ENCODE data around the gene EXOC4.
"Not testable (repeated sequence)": the region's sequence is repeated elsewhere in the genome, so short reads cannot be mapped to it uniquely, and the experiment has no call there.

EXOC4 gene

GRCh38 chr7:134068670-134069069 is 815.8 kb downstream of the EXOC4 start:
- intact Hi-C loops (cut with DNase I): no loop called here
- DNase-seq: no peak

GRCh38 chr7:134069187-134069586 is 816.3 kb downstream of the EXOC4 start:
- intact Hi-C loops (cut with DNase I): no loop called here
- DNase-seq: no peak

DNA sequence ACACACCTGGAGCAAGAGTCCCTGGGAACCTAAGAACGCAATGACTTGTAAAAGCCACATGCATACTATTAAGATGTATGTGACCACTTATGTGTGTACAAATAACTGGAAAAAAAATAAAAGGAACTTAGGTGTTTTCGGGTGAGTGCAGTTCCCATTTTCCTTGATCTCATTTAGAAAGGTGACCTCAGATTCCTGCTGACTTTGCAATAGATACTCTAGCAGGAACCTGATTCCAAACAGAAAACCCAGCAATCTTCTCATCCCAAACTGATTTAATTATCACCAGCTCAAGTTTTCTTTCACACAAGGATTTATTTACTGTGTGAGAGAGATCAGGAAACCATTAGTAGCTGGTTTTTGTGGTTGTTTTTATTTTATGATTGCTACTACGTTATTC is 817.8 kb downstream of the EXOC4 start:
- DNase-seq: no peak
- intact Hi-C loops (cut with DNase I): no loop called here

- no peak for DNase-seq
- intact Hi-C loops (cut with DNase I): no loop called here
These were observed 818.8 kb downstream of the EXOC4 start for GRCh38 chr7:134071355-134072331.

DNA sequence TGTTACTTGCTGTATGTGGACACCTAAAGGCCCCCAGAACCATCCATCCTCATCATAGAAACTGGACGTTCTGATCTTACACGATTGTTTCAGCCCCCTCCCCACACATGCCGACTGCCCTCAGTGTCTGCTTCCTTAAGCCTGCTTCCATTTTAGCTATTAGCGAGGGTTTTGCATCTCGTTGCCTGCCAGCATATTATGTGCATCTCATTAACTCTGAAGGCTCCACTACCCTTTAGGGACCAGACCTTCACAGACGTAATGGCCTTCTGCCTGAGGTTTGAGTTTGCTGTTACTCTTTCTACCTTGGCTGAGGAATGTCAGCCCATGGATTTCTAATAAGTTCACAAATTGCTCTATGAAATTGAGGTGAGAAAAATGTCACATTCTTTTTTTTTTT is 820.4 kb downstream of the EXOC4 start:
- no peak for DNase-seq
- intact Hi-C loops (cut with DNase I): no loop called here

DNA sequence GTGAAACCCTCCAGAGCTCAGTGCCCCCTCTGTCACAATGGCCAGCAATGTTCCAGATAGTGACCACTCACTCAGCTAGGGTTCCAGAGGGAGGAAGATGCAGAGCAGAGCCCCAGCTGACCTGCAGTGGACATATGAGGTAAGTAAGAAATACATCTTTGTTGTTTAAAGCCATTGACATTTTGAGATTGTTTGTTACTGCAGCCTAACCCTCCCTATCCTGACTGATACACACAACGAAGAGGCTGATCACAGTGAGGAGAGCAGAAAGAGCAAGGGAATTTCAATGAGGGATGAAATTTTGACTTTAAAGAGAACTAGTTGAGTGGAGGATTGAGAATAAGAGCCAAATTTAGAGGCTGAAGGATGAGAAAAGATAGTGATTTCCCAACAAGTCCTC is 822.9 kb downstream of the EXOC4 start:
- no peak for DNase-seq
- intact Hi-C loops (cut with DNase I): no loop called here

GRCh38 chr7:134077560-134077959 is 824.7 kb downstream of the EXOC4 start:
- DNase-seq; intact Hi-C loops (cut with DNase I): not testable (repeated sequence)

DNA sequence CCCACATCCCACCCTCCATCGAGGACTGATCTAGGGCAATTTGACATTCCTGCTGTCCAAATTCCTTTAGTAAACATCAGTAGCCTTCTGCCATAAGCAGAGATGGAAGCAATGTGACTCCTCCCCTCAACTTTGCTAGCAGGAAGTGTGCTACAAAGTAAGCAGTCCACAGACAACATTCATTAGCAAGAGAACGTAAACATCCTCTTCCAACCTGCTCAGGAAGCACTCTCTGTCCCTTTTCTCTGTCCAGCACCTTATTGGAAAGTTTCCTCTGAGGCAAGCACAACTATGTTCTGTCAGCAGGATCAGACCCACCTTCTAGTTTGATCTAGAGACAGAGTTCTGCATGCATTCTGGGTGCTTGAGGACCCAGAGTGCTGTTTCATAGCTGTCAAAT is 826.1 kb downstream of the EXOC4 start:
- DNase-seq: no peak
- intact Hi-C loops (cut with DNase I): no loop called here

GRCh38 chr7:134081695-134082094 is 828.8 kb downstream of the EXOC4 start:
- intact Hi-C loops (cut with DNase I): no loop called here
- DNase-seq: no peak

GRCh38 chr7:134083766-134084487 is 831.0 kb downstream of the EXOC4 start:
- DNase-seq: no peak
- intact Hi-C loops (cut with DNase I): no loop called here

GRCh38 chr7:134084488-134085144 is 831.7 kb downstream of the EXOC4 start:
- DNase-seq: no peak
- intact Hi-C loops (cut with DNase I): no loop called here

- intact Hi-C loops (cut with DNase I): no loop called here
- DNase-seq: no peak
These were observed 832.4 kb downstream of the EXOC4 start for GRCh38 chr7:134085311-134085710.

GRCh38 chr7:134086998-134087735 is 834.3 kb downstream of the EXOC4 start:
- DNase-seq: no peak
- intact Hi-C loops (cut with DNase I): no loop called here

DNA sequence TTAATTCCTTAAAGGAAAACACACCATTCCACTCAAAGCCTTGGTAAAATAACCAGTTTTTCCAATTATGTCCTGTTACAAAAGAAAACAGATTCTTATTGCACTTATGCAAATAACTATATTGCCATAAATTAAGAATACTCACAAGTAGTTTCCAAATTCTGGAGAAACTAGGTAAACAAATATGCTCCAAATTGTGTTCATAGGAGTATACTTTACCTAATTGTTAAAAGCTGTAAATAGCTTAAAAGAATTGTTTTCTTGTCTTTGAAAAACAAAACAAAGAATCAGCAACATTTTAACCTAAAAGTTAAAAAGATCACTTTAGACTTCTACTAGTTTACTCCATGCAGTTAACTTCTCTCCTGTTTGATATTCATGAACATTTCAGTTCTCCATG is 835.3 kb downstream of the EXOC4 start:
- DNase-seq: no peak
- intact Hi-C loops (cut with DNase I): no loop called here

- DNase-seq: no peak
- intact Hi-C loops (cut with DNase I): no loop called here
These were observed 836.6 kb downstream of the EXOC4 start for GRCh38 chr7:134089446-134089845.

DNA sequence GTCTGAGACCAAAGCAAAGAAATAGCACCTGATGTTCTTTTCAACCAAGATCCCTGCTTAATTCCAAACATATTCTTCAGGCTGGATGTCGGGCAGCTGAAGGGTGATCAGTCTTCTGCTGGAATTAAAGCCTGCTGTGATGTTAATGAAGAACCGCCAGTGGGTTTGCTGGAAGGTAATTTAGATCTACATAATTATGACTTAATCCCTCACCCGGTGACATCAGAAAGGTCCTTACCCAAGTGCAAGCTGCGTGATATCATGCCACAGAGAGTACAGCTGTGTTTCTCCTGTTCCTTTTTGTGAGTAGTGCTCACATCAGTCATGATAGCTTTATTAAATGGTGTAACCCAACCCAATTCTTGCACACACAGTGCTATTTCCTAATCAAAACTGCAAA is 845.2 kb downstream of the EXOC4 start:
- intact Hi-C loops (cut with DNase I): no loop called here
- no peak for DNase-seq

DNA sequence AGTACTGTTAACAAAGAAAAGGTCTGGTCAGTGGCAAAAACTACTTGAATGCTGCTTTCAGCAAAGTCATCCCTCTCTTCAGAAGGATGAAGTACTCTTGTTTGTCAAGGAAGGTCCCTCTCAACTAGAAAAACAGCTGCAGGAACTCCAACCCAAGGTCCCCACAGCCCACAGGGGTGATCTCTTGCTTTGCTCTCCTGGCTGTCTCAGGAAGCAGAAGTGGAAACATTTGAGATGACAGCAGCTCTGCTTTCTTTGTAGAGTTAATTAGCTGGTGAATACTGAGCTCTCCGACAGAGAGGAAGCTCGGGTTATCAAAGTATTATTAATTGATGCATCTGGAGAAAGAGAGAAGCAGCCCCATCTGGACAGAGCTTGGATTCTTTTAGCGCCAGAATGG is 848.8 kb downstream of the EXOC4 start:
- DNase-seq: no peak
- intact Hi-C loops (cut with DNase I): no loop called here

DNA sequence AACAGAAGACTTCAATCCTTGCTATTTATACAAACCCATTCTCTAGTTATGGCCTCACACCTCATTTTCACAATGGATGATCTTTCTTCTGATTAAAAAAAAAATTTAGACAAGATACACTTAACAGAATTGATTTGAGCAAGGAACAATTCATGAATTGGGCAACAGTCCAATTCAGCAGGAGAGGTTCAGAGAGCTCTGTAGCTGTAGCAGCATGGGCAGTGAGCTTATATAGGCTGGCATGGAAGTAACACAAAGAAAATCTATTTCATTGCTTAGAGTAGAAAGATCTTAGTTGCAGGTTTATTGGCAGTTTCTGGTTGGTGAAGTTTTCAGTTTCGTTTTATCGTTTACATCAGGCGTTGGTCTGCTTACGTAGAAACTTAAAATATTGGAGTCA is 851.3 kb downstream of the EXOC4 start:
- no peak for DNase-seq
- intact Hi-C loops (cut with DNase I): no loop called here

DNA sequence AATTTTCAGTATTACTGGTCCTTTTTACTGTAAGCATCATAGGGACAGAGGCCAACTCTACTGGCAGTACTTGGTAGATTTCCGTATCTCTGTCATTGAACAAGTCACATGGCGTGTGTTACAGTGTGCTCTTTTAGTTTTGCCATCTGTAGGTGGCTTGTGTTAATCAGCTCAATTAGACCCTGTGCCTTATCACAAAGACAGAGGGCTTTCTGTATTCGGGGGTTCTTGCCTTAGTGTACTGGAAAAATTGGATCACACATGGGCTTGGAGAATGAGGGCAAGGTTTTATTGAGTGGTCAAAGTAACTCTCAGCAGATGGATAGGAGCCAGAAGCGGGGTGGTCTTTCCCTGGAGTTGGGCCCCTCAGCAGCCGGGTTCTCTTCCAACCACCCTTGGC is 853.0 kb downstream of the EXOC4 start:
- no peak for DNase-seq

GRCh38 chr7:134108802-134109201 is 855.9 kb downstream of the EXOC4 start:
- intact Hi-C loops (cut with DNase I): no loop called here
- DNase-seq: no peak

More for the DNA sequence above, 853.0 kb downstream of the EXOC4 start:
- intact Hi-C loops (cut with DNase I): no loop called here

- DNase-seq: no peak
- intact Hi-C loops (cut with DNase I): no loop called here
These were observed 860.8 kb downstream of the EXOC4 start for GRCh38 chr7:134113655-134114054.

Data from posterior cingulate gyrus (tissue), 11 donors.